ENCODE measurements around the gene FYTTD1. TPM values are rescaled to one million over a fixed set of nuclear protein-coding genes. Genes with fewer than 3 reads are reported as not detected.

The FYTTD1 gene
- total RNA-seq, 3 donors from 2014 or later, result 25.1 to 67.2 (median 30.6) TPM

DNA sequence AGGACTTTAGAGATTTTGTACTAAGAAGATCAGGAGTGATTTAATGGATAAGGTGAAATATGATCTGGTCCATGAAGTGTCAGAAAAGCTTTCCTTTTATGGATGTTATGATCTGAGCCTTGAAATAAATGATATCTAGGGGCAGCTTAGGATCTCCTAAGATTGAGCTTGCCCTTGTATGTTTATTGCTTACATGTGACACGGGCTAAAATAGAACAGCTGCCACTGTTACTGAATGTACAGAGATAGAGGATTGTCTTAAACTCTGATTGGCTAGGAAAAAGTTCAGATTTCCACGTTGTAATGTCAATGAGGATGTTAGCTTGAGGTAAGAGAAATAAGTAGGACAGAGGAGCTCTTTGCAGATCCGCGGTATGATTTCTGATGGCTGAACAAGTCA, 8.8 kb downstream of the FYTTD1 start:
- TF ChIP-seq, protein P1, sequence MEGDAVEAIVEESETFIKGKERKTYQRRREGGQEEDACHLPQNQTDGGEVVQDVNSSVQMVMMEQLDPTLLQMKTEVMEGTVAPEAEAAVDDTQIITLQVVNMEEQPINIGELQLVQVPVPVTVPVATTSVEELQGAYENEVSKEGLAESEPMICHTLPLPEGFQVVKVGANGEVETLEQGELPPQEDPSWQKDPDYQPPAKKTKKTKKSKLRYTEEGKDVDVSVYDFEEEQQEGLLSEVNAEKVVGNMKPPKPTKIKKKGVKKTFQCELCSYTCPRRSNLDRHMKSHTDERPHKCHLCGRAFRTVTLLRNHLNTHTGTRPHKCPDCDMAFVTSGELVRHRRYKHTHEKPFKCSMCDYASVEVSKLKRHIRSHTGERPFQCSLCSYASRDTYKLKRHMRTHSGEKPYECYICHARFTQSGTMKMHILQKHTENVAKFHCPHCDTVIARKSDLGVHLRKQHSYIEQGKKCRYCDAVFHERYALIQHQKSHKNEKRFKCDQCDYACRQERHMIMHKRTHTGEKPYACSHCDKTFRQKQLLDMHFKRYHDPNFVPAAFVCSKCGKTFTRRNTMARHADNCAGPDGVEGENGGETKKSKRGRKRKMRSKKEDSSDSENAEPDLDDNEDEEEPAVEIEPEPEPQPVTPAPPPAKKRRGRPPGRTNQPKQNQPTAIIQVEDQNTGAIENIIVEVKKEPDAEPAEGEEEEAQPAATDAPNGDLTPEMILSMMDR (IDR thresholded peaks at IDR 0.05), result no peak
- ATAC-seq (no peak), DNase-seq (no peak)
- Histone ChIP-seq H3K4me3 (no peak overlapping the region), H3K4me1 (ENCODE audit: low read depth) (no peaks in the 10 kb centered on the region), H3K9me3 (no peaks in the 10 kb centered on the region), H3K36me3 (ENCODE audit: low read depth) (no peaks in the 10 kb centered on the region)
- intact Hi-C loops (cut with DNase I, micrococcal nuclease), result no loop called here

- DNase-seq (no peak), ATAC-seq (no peak)
- no peaks in the 10 kb centered on the region for H3K9me3 ChIP-seq
- no peaks in the 10 kb centered on the region for H3K4me1 ChIP-seq (ENCODE audit: low read depth)
- peaks cover 2% of the 10 kb centered on the region for H3K36me3 ChIP-seq (ENCODE audit: low read depth)
- no peak overlapping the region for H3K4me3 ChIP-seq
- intact Hi-C loops (cut with DNase I, micrococcal nuclease), result no loop called here
- TF ChIP-seq, protein P1 (IDR thresholded peaks at IDR 0.05), result no peak
Measured at GRCh38 chr3:197761784-197762183, 12.1 kb downstream of the FYTTD1 start.

DNA sequence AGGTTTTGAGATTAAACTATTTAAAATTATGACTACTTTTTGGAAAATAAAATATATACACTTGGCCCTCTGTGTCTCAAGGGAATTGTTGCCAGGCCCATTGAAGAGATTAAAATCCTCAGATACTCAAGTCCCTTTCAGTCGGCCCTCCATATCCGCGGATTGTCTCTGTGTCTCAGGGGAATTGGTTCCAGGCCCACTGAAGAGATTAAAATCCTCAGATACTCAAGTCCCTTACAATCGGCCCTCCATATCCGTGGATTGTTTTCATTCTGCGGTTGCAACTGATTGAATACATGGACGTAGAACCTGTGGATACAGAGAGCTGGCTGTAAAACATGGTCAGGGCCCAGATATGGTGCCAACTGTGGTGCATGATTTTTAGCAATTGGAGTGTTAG, 25.6 kb downstream of the FYTTD1 start:
- Histone ChIP-seq H3K4me3 (no peak overlapping the region), H3K9me3 (no peaks in the 10 kb centered on the region), H3K36me3 (ENCODE audit: low read depth) (peaks cover 15% of the 10 kb centered on the region), H3K4me1 (ENCODE audit: low read depth) (no peaks in the 10 kb centered on the region)
- DNase-seq, result no peak
- TF ChIP-seq, protein P1 (IDR thresholded peaks at IDR 0.05), result no peak
- intact Hi-C loops (cut with DNase I, micrococcal nuclease), result no loop called here
- no peak for ATAC-seq

- ATAC-seq, result no peak
- no peaks in the 10 kb centered on the region for H3K4me1 ChIP-seq (ENCODE audit: low read depth)
- DNase-seq, result no peak
- H3K4me3 ChIP-seq, result no peak overlapping the region
- intact Hi-C loops (cut with DNase I, micrococcal nuclease), result no loop called here
- TF ChIP-seq, protein P1 (IDR thresholded peaks at IDR 0.05), result no peak
- H3K9me3 ChIP-seq, result no peaks in the 10 kb centered on the region
- peaks cover 7% of the 10 kb centered on the region for H3K36me3 ChIP-seq (ENCODE audit: low read depth)
Measured at GRCh38 chr3:197782230-197782629, 32.5 kb downstream of the FYTTD1 start.

- ATAC-seq (no peak), DNase-seq (no peak)
- intact Hi-C loops (cut with DNase I, micrococcal nuclease), result no loop called here
- TF ChIP-seq, protein P1 (IDR thresholded peaks at IDR 0.05), result no peak
- Histone ChIP-seq H3K9me3 (no peaks in the 10 kb centered on the region), H3K4me3 (no peak overlapping the region), H3K36me3 (ENCODE audit: low read depth) (no peaks in the 10 kb centered on the region), H3K4me1 (ENCODE audit: low read depth) (no peaks in the 10 kb centered on the region)
Measured at GRCh38 chr3:197784019-197784585, 34.4 kb downstream of the FYTTD1 start.

GRCh38 chr3:197787412-197787811, 37.7 kb downstream of the FYTTD1 start:
- Histone ChIP-seq H3K36me3 (ENCODE audit: low read depth) (no peaks in the 10 kb centered on the region), H3K9me3 (no peaks in the 10 kb centered on the region), H3K4me1 (ENCODE audit: low read depth) (peaks cover 2% of the 10 kb centered on the region), H3K4me3 (no peak overlapping the region)
- no peak for DNase-seq
- intact Hi-C loops (cut with DNase I, micrococcal nuclease), result no loop called here
- no peak for ATAC-seq
- TF ChIP-seq, protein P1 (IDR thresholded peaks at IDR 0.05), result no peak

Data from mucosa of descending colon (tissue), 3 donors.